AG04449 (cell line): ENCODE measurements around the gene CD63.

ENCODE experiments used
- CTCF ChIA-PET: fragments of 350-600 bp; formaldehyde crosslinking; extraction: SDS; loops from one replicate; lab custom pipeline; 2021; ENCODE audit warnings: antibody characterized with exemption; lab: Yijun Ruan, JAX
- POLR2A ChIA-PET: fragments of 400-600, 350-600 bp; formaldehyde crosslinking; extraction: SDS; loops from one replicate; lab custom pipeline; 2020; ENCODE audit warnings: antibody characterized with exemption, inconsistent platforms; lab: Yijun Ruan, JAX
- DNase-seq: peaks from one replicate; pipeline ENCODE4 v3.0.0-alpha.2; 2010; ENCODE audit warnings: low read depth, low spot score
- H3K4me3 ChIP-seq: 2 replicates; pipeline ENCODE4 v1.5.1; 2011; ENCODE audit warnings: low read depth, mild to moderate bottlenecking, control low read depth, low read length
- CTCF ChIP-seq: IDR thresholded peaks from one replicate; pipeline ENCODE4 v1.5.1; 2011; ENCODE audit warnings: mild to moderate bottlenecking, moderate library complexity, low read length, control low read depth, inconsistent platforms; ENCODE audit not compliant: insufficient read depth; ENCODE audit errors: missing control alignments

Gene CD63

GRCh38 chr12:55697686-55698085 lies 31.1 kb downstream of the CD63 start:
- ChIA-PET POLR2A (no interaction called here), CTCF (interaction anchor here (1.1 kb wide), 1 partner anchor 16 kb away, joined by 3 read pairs; a partner anchor contains a TSS)

GRCh38 chr12:55696796-55697462 lies 31.9 kb downstream of the CD63 start:
- ChIA-PET CTCF (interaction anchor here (1.0 to 1.3 kb wide), 4 partner anchors 15 to 42 kb away, joined by 3 to 5 read pairs (median 3); a partner anchor contains a TSS), POLR2A (no interaction called here)
- H3K4me3 ChIP-seq: no peak overlapping the region
- no peak for TF ChIP-seq CTCF
- no peak for DNase-seq

More at GRCh38 chr12:55697686-55698085, 31.1 kb downstream of the CD63 start:
- no peak for DNase-seq
- H3K4me3 ChIP-seq: no peak overlapping the region
- TF ChIP-seq CTCF: no peak

DNA sequence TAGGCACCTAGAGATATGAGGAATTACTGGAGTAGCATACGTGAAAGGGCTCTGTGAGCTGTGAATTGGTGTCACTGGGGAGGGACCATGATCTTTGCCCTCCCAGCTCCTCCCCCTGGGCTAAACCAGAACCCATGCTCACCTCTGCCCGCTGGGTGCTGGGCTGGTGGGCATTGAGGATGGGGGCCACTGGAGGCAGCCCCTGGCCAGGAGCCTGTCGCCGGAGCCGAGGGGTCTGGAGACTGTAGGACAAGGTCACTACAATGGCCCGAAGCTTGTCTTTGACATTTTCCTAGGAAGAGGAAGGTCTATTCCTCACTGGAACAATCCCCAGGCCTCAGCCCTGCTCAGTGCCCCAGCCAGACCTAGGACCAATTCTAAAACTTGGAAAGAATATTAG lies 32.7 kb downstream of the CD63 start:
- DNase-seq: no peak
- TF ChIP-seq CTCF: no peak
- H3K4me3 ChIP-seq: no peak overlapping the region
- ChIA-PET CTCF (interaction anchor here (0.7 to 1.3 kb wide), 5 partner anchors 10 to 43 kb away, joined by 3 to 5 read pairs (median 3); a partner anchor contains a TSS), POLR2A (no interaction called here)

DNA sequence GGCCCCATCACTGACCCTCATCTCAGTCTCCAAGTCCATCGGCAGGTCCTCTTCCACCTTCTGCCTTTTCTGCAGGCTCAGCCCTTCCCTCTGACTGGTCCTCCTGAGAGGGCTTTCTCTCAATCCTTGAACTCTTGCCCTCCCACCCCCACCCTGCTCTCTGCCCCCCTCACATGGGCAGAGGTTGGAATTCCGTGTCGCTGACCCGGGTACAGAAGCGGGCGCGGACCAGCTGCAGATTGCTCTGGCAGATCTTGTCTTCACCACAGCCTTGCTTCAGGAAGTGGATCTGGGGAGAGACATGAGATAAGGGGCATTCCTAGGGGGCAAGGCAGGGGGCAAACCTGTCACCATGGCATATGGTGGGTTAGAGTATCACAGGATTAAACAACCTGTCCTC lies 33.5 kb downstream of the CD63 start:
- no peak overlapping the region for H3K4me3 ChIP-seq
- no peak for DNase-seq
- CTCF ChIA-PET: interaction anchor here (0.7 to 1.3 kb wide), 3 partner anchors 10 to 44 kb away, joined by 3 read pairs; no protein-coding TSS in a partner anchor
- TF ChIP-seq CTCF: no peak
- POLR2A ChIA-PET: no interaction called here

DNA sequence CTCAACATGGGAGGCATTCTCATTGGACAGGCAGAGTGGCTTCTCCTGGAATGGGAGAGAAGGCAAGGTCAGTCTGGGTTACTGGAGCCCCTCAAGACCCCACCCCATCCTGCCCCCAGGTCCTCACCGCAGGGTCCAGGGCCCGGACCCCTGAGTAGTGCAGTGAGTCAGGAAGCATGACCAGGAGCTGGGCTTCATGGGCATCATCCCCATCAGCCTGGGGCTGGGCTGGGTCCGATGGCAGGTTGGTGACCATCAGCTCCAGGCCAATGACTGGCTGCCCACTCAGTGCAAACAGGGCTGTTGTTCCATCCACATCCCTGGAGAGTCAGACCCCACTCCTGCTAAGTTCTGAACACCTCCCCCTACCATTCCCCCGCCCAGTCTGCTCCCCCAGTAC lies 34.2 kb downstream of the CD63 start:
- DNase-seq: no peak
- no peak overlapping the region for H3K4me3 ChIP-seq
- CTCF ChIA-PET: no interaction called here
- POLR2A ChIA-PET: no interaction called here
- no peak for TF ChIP-seq CTCF

GRCh38 chr12:55694188-55694515 lies 34.7 kb downstream of the CD63 start:
- ChIA-PET POLR2A (no interaction called here), CTCF (interaction anchor here (0.8 kb wide), 1 partner anchor 11 kb away, joined by 3 read pairs; no protein-coding TSS in a partner anchor)
- no peak overlapping the region for H3K4me3 ChIP-seq
- no peak for TF ChIP-seq CTCF
- no peak for DNase-seq
